Urothelium cell line (cell line): ENCODE data around the gene ARHGEF28.

ENCODE experiments used
- DNase-seq: peaks from one replicate; pipeline ENCODE4 v3.0.0; 2011; ENCODE audit warnings: low spot score, mixed read lengths
- FAIRE-seq: peaks from 2 replicates; lab custom pipeline; 2011; peaks lifted over from hg19 to GRCh38; lab: Jason Lieb, UNC

ARHGEF28 gene

GRCh38 chr5:73764996-73765395, 139.0 kb downstream of the ARHGEF28 start:
- no peak for FAIRE-seq
- no peak for DNase-seq

DNA sequence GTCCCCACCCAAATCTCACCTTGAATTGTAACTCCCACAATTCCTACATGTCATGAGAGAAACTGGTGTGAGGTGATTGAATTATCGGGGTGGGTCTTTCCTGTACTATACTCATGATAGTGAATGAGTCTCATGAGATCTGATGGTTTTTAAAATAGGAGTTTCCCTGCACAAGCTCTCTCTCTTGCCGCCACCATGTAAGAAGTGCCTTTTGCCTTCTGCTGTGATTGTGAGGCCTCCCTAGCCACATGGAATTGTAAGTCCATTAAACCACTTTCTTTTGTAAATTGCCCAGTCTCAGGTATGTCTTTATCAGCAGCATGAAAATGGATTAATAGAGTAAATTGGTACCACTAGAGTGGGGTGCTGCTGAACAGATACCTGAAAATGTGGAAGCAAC, 140.9 kb downstream of the ARHGEF28 start:
- DNase-seq, result no peak
- no peak for FAIRE-seq

DNA sequence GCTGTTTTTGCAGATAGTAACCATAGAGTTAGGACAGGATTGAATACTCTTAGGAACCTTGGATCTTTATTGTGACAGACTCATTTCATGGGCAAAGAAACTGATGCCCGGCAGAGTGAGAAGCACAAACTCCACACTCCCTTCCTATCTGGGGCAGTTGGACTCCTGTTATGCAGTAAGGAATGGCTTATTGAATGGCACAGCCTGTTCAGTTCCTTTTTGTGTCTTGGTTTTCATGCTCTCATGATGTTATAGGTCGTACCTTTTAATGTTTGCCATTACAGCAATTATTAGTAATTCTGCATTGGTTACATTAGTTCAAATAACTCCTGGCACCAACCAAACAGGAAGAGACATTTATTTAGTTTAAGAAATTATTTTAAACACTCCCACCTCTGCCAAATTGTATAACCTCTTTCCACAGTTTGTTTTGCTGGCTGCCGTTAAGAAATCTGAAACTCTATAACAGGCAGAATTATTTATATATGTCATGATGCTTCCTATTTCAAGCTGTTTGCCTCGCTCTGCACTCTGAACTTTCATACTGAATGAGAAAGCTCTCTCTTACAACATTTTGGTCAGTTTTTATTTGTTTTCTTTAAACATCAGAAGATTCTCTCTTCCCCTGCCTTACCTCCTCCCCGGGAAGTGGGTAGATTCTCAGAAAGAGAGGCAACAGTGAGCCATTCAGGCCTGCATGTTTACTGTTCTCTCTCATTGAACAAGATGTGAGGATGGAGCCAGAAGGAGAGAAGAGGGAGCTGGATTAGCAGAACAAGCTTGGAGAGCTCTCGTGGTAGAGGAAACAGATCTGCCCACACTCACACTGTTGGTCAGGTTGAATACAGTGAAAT, 144.4 kb downstream of the ARHGEF28 start:
- FAIRE-seq (no peak), DNase-seq (no peak)

DNA sequence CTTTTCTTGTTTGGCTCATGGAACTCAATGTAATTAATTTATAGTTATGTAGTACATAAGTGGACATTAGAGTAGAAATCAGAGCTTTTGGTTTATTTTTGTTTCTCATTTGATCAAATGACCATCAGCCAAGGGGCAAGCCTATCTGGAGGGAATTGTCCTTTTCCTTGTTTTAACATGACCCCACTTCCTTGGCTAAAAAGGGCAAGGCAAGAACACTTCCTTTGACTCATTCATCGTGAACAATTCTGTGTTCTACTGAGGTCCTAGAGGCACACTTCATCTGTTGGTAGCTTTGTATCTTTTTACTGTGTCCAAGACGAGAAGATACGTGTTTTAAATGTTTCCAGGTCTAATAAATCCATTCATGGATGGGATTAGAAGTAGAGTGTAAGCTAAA, 148.9 kb downstream of the ARHGEF28 start:
- DNase-seq, result no peak
- no peak for FAIRE-seq

- FAIRE-seq, result no peak
- no peak for DNase-seq
Observed at GRCh38 chr5:73776405-73776804, 150.4 kb downstream of the ARHGEF28 start.

GRCh38 chr5:73777192-73777591, 151.2 kb downstream of the ARHGEF28 start:
- DNase-seq, result no peak
- FAIRE-seq, result no peak

GRCh38 chr5:73780302-73781080, 154.5 kb downstream of the ARHGEF28 start:
- no peak for DNase-seq

GRCh38 chr5:73781107-73781768, 155.2 kb downstream of the ARHGEF28 start:
- DNase-seq (no peak), FAIRE-seq (no peak)

More at GRCh38 chr5:73780302-73781080, 154.5 kb downstream of the ARHGEF28 start:
- FAIRE-seq, result no peak

DNA sequence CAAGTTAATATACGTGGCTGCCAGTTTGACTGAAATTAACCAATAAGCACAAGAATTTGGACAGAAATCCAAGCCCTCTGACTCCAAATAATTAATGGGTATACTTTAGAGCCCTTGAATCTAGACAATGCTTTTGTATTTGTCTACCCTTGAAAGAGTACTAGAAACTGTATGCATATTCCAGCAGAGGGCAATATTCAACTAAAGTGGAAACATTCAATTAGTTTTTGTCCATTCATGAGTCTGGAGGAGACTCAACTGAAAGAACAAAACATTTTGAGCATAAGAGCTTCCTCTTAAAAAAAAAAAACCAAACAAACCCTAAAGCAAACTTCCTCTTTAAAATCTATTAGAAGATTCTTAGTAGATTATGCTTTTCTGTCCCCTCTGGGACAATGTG, 157.8 kb downstream of the ARHGEF28 start:
- FAIRE-seq (no peak), DNase-seq (no peak)

DNA sequence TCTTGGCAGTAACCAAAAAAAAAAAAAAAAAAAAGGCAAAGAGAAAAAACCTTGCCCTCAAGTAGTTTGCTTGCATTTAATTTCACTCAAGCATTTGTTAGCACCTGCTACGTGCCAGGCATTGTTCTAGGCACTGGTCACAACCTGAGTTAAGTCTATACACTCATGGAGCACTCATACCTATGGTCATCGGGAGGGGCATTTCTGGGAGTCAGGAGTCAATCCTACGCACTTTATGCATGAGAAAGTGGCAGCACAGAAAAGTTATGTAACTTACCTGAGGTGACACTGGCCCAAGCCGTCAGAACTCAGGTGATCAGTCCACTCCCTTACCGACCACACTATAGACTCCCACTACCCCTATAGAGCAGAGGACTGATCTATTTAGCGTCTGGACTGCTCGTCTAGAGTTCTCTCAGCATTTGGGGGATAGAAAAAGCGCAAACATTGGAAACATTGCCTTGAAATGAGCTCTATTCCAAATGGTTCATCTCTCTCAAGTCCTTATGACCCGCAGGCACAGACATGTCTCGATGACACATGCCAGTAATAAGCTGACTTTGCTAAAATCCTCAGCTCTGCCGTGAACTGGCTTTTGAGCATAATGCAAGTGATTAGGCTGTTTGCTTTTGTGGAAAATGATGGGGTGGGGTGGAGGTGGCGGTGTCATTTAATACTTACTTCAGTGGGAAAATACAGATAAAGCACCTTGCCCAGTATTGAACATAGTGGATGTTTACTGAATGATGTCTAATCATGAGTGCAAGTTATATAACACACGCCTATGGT, 160.2 kb downstream of the ARHGEF28 start:
- FAIRE-seq (no peak), DNase-seq (no peak)

DNA sequence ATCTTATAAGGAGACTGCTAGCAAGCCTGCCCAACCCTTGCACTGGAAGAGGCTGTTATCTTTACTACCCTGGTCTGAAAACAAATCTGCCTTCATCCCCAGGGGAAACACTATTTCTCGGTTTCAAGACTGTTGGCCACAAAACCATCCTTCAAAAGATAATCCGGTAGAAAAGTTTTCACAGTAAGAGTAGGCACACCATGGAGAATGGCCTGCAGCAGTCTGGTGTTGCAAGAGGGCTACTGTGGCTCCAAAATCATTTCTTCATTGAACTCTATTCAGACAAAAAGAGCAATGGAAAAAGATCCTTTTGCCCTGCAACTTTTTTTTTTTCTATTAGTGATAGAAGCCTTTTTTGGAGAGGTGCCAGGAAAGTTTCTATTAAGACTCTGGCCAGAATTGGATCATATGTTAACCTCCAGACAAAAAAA, 163.9 kb downstream of the ARHGEF28 start:
- FAIRE-seq (no peak), DNase-seq (no peak)

DNA sequence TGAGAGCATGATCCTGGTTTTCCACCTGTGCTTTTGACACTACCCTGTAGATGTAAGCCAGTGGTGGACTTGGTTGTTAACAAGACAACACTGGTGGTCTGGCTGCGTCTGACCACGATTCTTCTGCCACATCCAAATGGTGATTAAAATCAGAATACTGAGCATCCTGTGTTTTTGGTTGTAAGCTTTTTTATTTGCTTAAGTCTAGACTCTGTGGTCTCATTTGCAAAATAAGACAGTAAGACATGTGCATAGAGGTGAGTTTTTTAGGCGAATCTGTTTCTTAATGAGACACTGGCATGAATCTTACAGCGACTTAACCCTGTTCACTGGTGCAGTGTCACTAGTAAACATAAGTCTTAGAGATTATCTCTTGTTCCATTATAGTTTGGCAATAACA, 165.4 kb downstream of the ARHGEF28 start:
- DNase-seq (no peak), FAIRE-seq (no peak)

DNA sequence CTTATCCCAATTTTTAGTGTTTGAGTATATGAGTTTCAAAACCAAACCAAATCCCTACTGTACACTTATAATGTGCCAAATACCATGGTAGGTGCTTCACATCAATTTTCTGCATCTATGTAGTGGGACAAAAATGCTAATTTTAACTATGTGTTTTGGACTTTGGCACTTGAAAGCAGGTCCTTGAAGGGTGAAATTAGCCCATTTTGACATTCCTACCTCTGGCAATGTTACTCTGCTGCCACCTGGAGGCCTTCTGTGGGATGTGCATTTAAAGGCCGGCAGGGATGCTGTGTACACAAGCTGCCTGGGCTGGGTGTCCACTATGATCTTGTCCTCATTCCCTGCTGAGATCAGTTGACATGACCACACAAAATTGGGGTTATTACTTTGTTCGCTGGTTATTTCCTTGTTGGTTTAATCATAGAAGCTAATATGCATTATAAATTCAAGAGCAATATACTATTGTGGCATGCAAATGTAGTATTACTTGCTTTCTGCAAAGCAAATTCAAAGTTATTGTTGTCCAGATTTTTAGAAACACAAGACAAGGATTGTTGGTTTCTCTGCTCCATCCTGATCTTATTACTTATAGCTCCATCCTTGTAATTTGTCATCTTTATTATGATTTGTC, 166.8 kb downstream of the ARHGEF28 start:
- DNase-seq, result peak; percentile 73
- FAIRE-seq, result no peak

GRCh38 chr5:73793911-73794310, 167.9 kb downstream of the ARHGEF28 start:
- FAIRE-seq (no peak), DNase-seq (no peak)

- peak; percentile 76 for DNase-seq
Observed at GRCh38 chr5:73796164-73797131, 170.5 kb downstream of the ARHGEF28 start.

GRCh38 chr5:73797132-73797510, 171.1 kb downstream of the ARHGEF28 start:
- no peak for DNase-seq
- no peak for FAIRE-seq

More at GRCh38 chr5:73796164-73797131, 170.5 kb downstream of the ARHGEF28 start:
- peak; percentile 46 for FAIRE-seq

- FAIRE-seq (no peak), DNase-seq (no peak)
Observed at GRCh38 chr5:73799401-73799972, 173.5 kb downstream of the ARHGEF28 start.

DNA sequence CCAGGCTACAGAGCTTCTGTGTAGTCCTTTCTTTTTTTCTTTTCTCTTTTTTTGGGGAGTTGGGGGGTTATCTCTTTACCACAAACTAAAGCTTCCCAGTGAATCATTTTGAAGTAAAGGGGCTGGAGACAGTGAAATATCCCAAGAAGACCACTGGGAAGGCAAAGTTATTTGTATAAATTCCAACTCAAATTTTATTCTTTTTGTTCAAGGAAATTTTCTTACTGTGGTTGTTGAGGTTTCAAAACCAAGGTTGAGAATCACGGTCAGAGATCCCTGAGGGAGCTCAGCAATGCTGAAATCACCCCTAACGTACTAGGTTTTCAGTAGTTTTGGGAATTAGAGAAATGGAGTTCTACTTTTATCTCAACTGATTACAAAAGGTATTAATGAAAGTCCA, 175.7 kb downstream of the ARHGEF28 start:
- FAIRE-seq (no peak), DNase-seq (no peak)

DNA sequence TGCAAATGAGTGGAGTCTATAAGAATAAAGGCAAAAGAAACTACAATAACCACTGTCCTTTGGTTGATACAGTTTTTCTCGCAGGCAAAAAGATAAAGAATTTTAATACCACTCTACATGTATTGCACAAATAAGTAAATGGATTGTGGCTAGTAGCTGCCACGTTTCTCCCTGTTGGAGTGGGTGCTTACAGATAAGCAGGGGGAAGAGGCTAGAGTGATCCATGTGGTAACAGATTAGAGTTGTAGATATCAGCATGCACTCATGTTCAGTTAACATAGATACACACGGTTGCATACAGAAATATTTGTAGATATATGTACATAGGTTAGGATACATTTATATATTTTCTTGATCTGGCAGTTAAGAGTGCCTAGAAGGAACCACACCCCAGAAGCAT, 179.5 kb downstream of the ARHGEF28 start:
- no peak for FAIRE-seq
- no peak for DNase-seq
